Measurements from ENCODE around the gene ZC2HC1B.

The ZC2HC1B gene

GRCh38 chr6:143864234-143864633 lies at the start of gene ZC2HC1B:
TSS of gene ZC2HC1B (plus strand) at chr6:143864474. CDS start at chr6:143864540, 66 bp downstream.
- no peak for TF ChIP-seq CTCF (IDR thresholded peaks at IDR 0.05; ENCODE audit: insufficient read depth, missing control alignments)
- DNase-seq (ENCODE audit: insufficient read length, low spot score) (no peak), FAIRE-seq (no peak)

GRCh38 chr6:143817621-143818020 lies 46.7 kb upstream of the ZC2HC1B start:
- TF ChIP-seq CTCF (IDR thresholded peaks at IDR 0.05; ENCODE audit: insufficient read depth, missing control alignments): no peak
- FAIRE-seq: no peak
- no peak for DNase-seq (ENCODE audit: insufficient read length, low spot score)

GRCh38 chr6:143821359-143821758 lies 42.9 kb upstream of the ZC2HC1B start:
- TF ChIP-seq CTCF (IDR thresholded peaks at IDR 0.05; ENCODE audit: insufficient read depth, missing control alignments): no peak
- DNase-seq (ENCODE audit: insufficient read length, low spot score): no peak
- FAIRE-seq: no peak

- no peak for TF ChIP-seq CTCF (IDR thresholded peaks at IDR 0.05; ENCODE audit: insufficient read depth, missing control alignments)
- FAIRE-seq (no peak), DNase-seq (ENCODE audit: insufficient read length, low spot score) (no peak)
These were observed 41.7 kb upstream of the ZC2HC1B start for GRCh38 chr6:143822584-143823024.

- no peak for FAIRE-seq
- no peak for DNase-seq (ENCODE audit: insufficient read length, low spot score)
- TF ChIP-seq CTCF (IDR thresholded peaks at IDR 0.05; ENCODE audit: insufficient read depth, missing control alignments): no peak
These were observed 40.7 kb upstream of the ZC2HC1B start for GRCh38 chr6:143823548-143823947.

- no peak for DNase-seq (ENCODE audit: insufficient read length, low spot score)
- no peak for FAIRE-seq
- no peak for TF ChIP-seq CTCF (IDR thresholded peaks at IDR 0.05; ENCODE audit: insufficient read depth, missing control alignments)
These were observed 35.7 kb upstream of the ZC2HC1B start for GRCh38 chr6:143828572-143828971.

GRCh38 chr6:143836150-143836549 lies 28.1 kb upstream of the ZC2HC1B start:
- no peak for FAIRE-seq
- no peak for TF ChIP-seq CTCF (IDR thresholded peaks at IDR 0.05; ENCODE audit: insufficient read depth, missing control alignments)
- no peak for DNase-seq (ENCODE audit: insufficient read length, low spot score)

Data from D721Med (cell line).